ENCODE data around the gene TANGO2. TPM values are rescaled to one million over a fixed set of nuclear protein-coding genes. Genes with fewer than 3 reads are reported as not detected.

The TANGO2 gene
- total RNA-seq, 1 experiment from 2014 or later, result 14.6 TPM

- no peak overlapping the region for H3K9ac ChIP-seq (ENCODE audit: extremely low read depth, insufficient read length, low read length)
- H4K20me1 ChIP-seq (ENCODE audit: control insufficient read depth, insufficient read depth, insufficient read length), result no peaks in the 10 kb centered on the region
- H3K27me3 ChIP-seq (ENCODE audit: insufficient read depth, low read length), result no peaks in the 10 kb centered on the region
- H3T11ph ChIP-seq (ENCODE audit: low read length), result no peak overlapping the region
- peaks cover 8% of the 10 kb centered on the region for H3K23me2 ChIP-seq (ENCODE audit: insufficient read length, low read depth, low read length, poor library complexity, severe bottlenecking)
- H3K27ac ChIP-seq (ENCODE audit: insufficient read length, low read depth, low read length), result no peak overlapping the region
- no peaks in the 10 kb centered on the region for H3K4me1 ChIP-seq (ENCODE audit: insufficient read depth, low read length)
- H3K9me3 ChIP-seq (ENCODE audit: control insufficient read depth, low read depth, low read length), result no peaks in the 10 kb centered on the region
- no peak overlapping the region for H3K23ac ChIP-seq (ENCODE audit: insufficient read length, low read depth, low read length)
- H2AFZ ChIP-seq (ENCODE audit: low read length), result no peak overlapping the region
- no peak overlapping the region for H2AK5ac ChIP-seq (ENCODE audit: insufficient read length, low read length)
- H2BK15ac ChIP-seq (ENCODE audit: low read depth, low read length), result no peak overlapping the region
- peak overlapping the region in 2 of 3 experiments; percentile 23 to 55; a peak in 3 of 7 replicates for H3K27ac Mint-ChIP-seq
- no peak overlapping the region for H4K91ac ChIP-seq (ENCODE audit: insufficient read length, low read depth, low read length)
- no CpG with 5 or more reads among the region's 19 CpGs for WGBS (ENCODE audit: extremely low coverage, insufficient read length, low lambda C conversion rate)
- H3K4me1 Mint-ChIP-seq, result peaks cover 3% of the 10 kb centered on the region in 2 experiments
- no peak overlapping the region for H3K14ac ChIP-seq (ENCODE audit: insufficient read depth, low read length)
- H3K56ac ChIP-seq (ENCODE audit: insufficient read length, low read depth, low read length), result no peak overlapping the region
- no peak overlapping the region for H3K4me2 ChIP-seq (ENCODE audit: insufficient read depth, insufficient read length, low read length)
- no peaks in the 10 kb centered on the region for H3K9me3 Mint-ChIP-seq
- DNase-seq, result no peak
- H4K8ac ChIP-seq (replicated peaks; ENCODE audit: insufficient read length, low read depth, low read length), result no peak overlapping the region
- H3K79me1 ChIP-seq (ENCODE audit: insufficient read depth, low read depth, low read length, poor library complexity, severe bottlenecking), result peaks cover 3% of the 10 kb centered on the region
- H3K4ac ChIP-seq (ENCODE audit: low read depth, low read length), result no peak overlapping the region
- no peak for TF ChIP-seq CTCF (conservative IDR thresholded peaks at IDR 0.05)
- H2BK5ac ChIP-seq (ENCODE audit: insufficient read length, low read length), result no peak overlapping the region
- no peak overlapping the region for H2BK12ac ChIP-seq (ENCODE audit: insufficient read length, low read depth, low read length)
- no peak overlapping the region for H4K5ac ChIP-seq (ENCODE audit: insufficient read length, low read depth, low read length)
- peaks cover 20 to 57% (median 43%) of the 10 kb centered on the region in 3 experiments; a peak in 6 of 7 replicates for H3K36me3 Mint-ChIP-seq (ENCODE audit: insufficient read depth in 1 of 3, low read depth in 3 of 3)
- H3K79me2 ChIP-seq (ENCODE audit: insufficient read depth, low read length), result peaks cover 11% of the 10 kb centered on the region; the same call in 1 of the 2 replicates
- no peak overlapping the region for H3K18ac ChIP-seq (ENCODE audit: insufficient read length, low read depth, low read length)
- no peak overlapping the region for H2BK120ac ChIP-seq (ENCODE audit: low read depth, low read length, poor library complexity, severe bottlenecking)
- no peak overlapping the region for H2BK20ac ChIP-seq (ENCODE audit: low read depth, low read length, poor library complexity, severe bottlenecking)
- H3K4me3 Mint-ChIP-seq, result no peak overlapping the region
- H3K27me3 Mint-ChIP-seq (ENCODE audit: low read depth), result no peaks in the 10 kb centered on the region; the same call in 1 of the 2 replicates
Measured at GRCh38 chr22:20113551-20114310, 92.8 kb downstream of the TANGO2 start.
